Endothelial cell (in vitro differentiated cells): ENCODE results near the gene DPAGT1. TPM values are rescaled to one million over a fixed set of nuclear protein-coding genes. Genes with fewer than 3 reads are reported as not detected.
A peak's percentile ranks its signal among the peaks of the same experiment; 100 is the strongest.

Experiments used
- DNase-seq: peaks from one replicate; pipeline ENCODE4 v3.0.0; 2021; ENCODE audit warnings: low spot score
- H3K27ac Mint-ChIP-seq: one replicate; pipeline ENCODE4 v1.8.0; 2021; ENCODE audit warnings: mixed read lengths, inconsistent platforms; ENCODE audit not compliant: unreplicated experiment
- H3K27me3 Mint-ChIP-seq: one replicate; pipeline ENCODE4 v1.8.0; 2021; ENCODE audit warnings: mild to moderate bottlenecking, moderate library complexity, mixed read lengths, inconsistent platforms; ENCODE audit not compliant: unreplicated experiment
- H3K36me3 Mint-ChIP-seq: one replicate; pipeline ENCODE4 v1.8.0; 2021; ENCODE audit warnings: mild to moderate bottlenecking, low read depth, mixed read lengths, inconsistent platforms; ENCODE audit not compliant: unreplicated experiment
- H3K4me1 Mint-ChIP-seq: one replicate; pipeline ENCODE4 v1.8.0; 2021; ENCODE audit warnings: mild to moderate bottlenecking, mixed read lengths, inconsistent platforms; ENCODE audit not compliant: unreplicated experiment
- H3K4me3 Mint-ChIP-seq: one replicate; pipeline ENCODE4 v1.8.0; 2021; ENCODE audit warnings: mild to moderate bottlenecking, mixed read lengths, inconsistent platforms; ENCODE audit not compliant: unreplicated experiment
- H3K9me3 Mint-ChIP-seq: one replicate; pipeline ENCODE4 v1.8.0; 2021; ENCODE audit warnings: mixed read lengths, inconsistent platforms; ENCODE audit not compliant: unreplicated experiment
- total RNA-seq: library from RNA; stranded (reverse); fragmentation: NEBNext Ultra II Directional; extraction: Animal tissue kit (Norgen Biotek cat#: 25700); gene quantifications from one replicate; pipeline ENCODE4 v1.2.1, GENCODE V29; 2021; ENCODE audit not compliant: unreplicated experiment
- TF ChIP-seq, protein P1 (sequence below): fragments of 200-600 bp; sonication (generic); IDR thresholded peaks from one replicate; pipeline ENCODE4 v1.5.0; 2021; ENCODE audit warnings: antibody characterized with exemption; ENCODE audit not compliant: unreplicated experiment

The DPAGT1 gene
- total RNA-seq, 1 donor from 2014 or later = 53.2 TPM

DNA sequence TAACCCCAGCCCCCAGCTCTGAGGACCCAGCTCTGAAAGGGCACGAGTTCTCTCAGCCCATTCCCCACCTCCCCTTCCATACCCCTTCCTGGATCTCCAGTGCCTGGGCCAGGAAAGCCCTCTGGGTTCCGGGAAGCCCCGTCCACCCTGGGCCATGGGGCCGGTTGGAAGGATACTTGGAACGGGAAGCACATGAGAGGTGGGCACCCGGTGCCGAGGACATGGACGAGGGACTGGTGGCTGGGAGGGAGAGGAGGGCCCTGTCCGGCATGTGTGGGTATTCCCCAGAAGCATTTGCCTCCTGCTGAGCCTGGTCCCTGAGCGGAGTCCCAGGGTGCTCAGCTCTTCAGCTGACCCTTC, 14.6 kb upstream of the DPAGT1 start:
- H3K36me3 Mint-ChIP-seq = peaks cover 23% of the 10 kb centered on the region
- DNase-seq = no peak
- peak overlapping the region; percentile 13 for H3K27ac Mint-ChIP-seq
- no peaks in the 10 kb centered on the region for H3K9me3 Mint-ChIP-seq
- TF ChIP-seq, protein P1, sequence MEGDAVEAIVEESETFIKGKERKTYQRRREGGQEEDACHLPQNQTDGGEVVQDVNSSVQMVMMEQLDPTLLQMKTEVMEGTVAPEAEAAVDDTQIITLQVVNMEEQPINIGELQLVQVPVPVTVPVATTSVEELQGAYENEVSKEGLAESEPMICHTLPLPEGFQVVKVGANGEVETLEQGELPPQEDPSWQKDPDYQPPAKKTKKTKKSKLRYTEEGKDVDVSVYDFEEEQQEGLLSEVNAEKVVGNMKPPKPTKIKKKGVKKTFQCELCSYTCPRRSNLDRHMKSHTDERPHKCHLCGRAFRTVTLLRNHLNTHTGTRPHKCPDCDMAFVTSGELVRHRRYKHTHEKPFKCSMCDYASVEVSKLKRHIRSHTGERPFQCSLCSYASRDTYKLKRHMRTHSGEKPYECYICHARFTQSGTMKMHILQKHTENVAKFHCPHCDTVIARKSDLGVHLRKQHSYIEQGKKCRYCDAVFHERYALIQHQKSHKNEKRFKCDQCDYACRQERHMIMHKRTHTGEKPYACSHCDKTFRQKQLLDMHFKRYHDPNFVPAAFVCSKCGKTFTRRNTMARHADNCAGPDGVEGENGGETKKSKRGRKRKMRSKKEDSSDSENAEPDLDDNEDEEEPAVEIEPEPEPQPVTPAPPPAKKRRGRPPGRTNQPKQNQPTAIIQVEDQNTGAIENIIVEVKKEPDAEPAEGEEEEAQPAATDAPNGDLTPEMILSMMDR = no peak
- peaks cover 28% of the 10 kb centered on the region for H3K4me1 Mint-ChIP-seq
- no peak overlapping the region for H3K4me3 Mint-ChIP-seq
- H3K27me3 Mint-ChIP-seq = peaks cover 12% of the 10 kb centered on the region

DNA sequence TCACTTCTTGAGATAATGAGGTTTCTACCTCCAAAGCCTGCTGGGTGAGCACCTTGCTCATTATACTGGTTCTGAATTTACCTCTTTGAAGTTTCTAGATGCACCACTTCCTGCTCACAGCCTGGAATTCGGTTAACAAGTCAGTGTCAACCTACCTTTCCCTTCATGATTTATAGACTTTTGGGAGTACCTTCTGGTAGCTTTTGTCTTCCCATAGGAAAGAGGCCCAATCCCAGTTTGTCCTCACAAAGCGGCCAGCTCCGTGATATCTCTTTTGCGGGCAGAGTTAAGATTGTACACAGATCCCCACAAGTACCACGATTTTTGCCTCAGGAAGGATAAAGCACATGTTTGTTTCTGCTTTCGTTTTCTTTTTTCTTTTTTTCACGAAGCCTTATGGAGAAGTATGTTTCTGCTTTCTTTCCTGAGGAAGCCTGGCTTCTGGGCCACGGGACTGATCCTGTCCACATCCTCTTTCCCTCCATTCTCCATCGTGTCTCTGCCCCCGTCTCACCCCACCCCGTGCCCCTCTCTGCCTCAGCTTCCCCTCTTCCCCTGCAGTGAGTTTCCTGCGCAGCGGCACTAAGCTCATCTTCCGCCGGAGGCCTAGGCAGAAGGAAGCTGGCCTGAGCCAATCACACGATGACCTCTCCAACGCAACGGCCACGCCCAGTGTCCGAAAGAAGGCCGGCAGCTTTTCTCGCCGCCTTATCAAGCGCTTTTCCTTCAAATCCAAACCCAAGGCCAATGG, 14.0 kb upstream of the DPAGT1 start:
- Mint-ChIP-seq H3K4me3 (peak overlapping the region; percentile 8), H3K36me3 (peaks cover 24% of the 10 kb centered on the region), H3K9me3 (no peaks in the 10 kb centered on the region), H3K4me1 (peaks cover 27% of the 10 kb centered on the region), H3K27me3 (peaks cover 14% of the 10 kb centered on the region), H3K27ac (peak overlapping the region; percentile 13)
- no peak for DNase-seq
- TF ChIP-seq, protein P1 = no peak

DNA sequence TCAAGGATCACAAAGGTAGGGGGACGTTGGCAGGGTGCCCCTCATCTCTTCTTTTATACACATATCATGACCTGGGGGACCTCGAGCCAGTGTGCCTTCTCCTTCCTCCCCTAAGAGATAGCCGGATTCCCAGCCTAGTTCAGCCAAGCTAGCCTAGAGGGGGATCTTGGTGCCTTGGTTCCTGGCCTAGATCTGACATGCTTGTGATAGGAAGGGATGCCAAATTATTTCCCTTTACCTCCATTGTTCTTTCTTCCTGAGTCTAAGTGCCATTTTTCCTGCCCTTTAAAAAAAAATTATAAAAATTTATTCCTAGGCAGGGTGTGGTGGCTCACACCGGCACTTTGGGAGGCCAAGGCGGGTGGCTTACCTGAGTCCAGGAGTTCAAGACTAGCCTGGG, 12.7 kb upstream of the DPAGT1 start:
- TF ChIP-seq, protein P1 = no peak
- H3K27me3 Mint-ChIP-seq = peaks cover 10% of the 10 kb centered on the region
- H3K4me1 Mint-ChIP-seq = peaks cover 29% of the 10 kb centered on the region
- H3K4me3 Mint-ChIP-seq = no peak overlapping the region
- peaks cover 25% of the 10 kb centered on the region for H3K36me3 Mint-ChIP-seq
- H3K9me3 Mint-ChIP-seq = no peaks in the 10 kb centered on the region
- no peak for DNase-seq
- H3K27ac Mint-ChIP-seq = no peak overlapping the region

DNA sequence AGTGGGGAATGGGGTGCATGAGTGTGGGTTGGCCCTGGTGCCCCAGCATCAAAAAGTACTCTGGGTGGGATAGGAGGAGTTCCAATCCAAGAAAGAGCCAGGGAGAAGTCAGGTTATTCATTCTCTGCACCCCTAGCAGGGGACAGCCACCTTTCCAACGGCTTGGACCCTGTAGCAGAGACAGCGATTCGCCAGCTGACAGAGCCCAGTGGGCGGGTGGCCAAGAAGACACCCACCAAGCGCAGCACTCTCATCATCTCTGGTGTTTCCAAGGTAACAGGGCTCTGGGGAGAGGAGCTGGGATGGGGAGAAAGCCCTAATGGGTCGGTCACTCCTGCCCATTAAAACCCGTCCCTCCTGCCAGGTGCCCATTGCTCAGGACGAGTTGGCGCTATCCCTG, 12.1 kb upstream of the DPAGT1 start:
- Mint-ChIP-seq H3K9me3 (no peaks in the 10 kb centered on the region), H3K4me3 (no peak overlapping the region), H3K27me3 (peaks cover 13% of the 10 kb centered on the region), H3K4me1 (peaks cover 35% of the 10 kb centered on the region), H3K27ac (no peak overlapping the region), H3K36me3 (peaks cover 25% of the 10 kb centered on the region)
- DNase-seq = no peak
- TF ChIP-seq, protein P1 = no peak

DNA sequence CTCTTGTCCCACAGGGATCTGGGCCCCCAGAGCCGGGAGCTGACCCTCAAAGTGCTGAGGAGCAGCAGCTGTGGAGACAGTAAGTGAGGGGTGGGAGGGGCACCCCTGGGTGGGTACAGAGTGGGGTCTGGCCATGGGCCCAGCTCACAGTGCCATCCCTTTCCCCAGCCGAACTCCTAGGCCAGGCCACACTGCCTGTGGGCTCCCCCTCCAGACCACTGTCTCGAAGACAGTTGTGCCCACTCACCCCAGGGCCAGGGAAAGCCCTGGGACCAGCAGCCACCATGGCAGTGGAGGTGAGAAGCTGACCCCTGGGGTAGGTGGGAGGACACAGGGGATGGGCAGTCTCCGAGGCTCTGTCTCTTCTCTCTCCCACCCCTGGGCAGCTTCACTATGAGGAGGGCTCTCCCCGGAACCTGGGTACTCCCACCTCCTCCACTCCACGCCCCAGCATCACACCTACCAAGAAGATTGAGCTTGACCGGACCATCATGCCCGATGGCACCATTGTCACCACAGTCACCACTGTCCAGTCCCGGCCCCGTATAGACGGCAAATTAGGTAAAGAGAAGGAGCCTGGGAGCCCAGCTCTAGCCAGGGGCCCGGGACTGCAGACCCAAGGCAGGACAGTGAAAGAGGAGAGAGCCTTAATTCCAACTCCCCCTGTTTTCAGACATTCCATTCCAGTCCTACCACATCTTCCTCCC, 10.8 kb upstream of the DPAGT1 start:
- peaks cover 17% of the 10 kb centered on the region for H3K27me3 Mint-ChIP-seq
- DNase-seq = no peak
- TF ChIP-seq, protein P1 = no peak
- no peaks in the 10 kb centered on the region for H3K9me3 Mint-ChIP-seq
- H3K4me1 Mint-ChIP-seq = peaks cover 43% of the 10 kb centered on the region
- H3K27ac Mint-ChIP-seq = peak overlapping the region; percentile 15
- peaks cover 25% of the 10 kb centered on the region for H3K36me3 Mint-ChIP-seq
- peak overlapping the region; percentile 6 for H3K4me3 Mint-ChIP-seq
